ENCODE measurements around the gene RUNX1. TPM values are rescaled to one million over a fixed set of nuclear protein-coding genes. Genes with fewer than 3 reads are reported as not detected.

Gene RUNX1
- total RNA-seq, 1 donor from 2014 or later = 62.1 TPM

DNA sequence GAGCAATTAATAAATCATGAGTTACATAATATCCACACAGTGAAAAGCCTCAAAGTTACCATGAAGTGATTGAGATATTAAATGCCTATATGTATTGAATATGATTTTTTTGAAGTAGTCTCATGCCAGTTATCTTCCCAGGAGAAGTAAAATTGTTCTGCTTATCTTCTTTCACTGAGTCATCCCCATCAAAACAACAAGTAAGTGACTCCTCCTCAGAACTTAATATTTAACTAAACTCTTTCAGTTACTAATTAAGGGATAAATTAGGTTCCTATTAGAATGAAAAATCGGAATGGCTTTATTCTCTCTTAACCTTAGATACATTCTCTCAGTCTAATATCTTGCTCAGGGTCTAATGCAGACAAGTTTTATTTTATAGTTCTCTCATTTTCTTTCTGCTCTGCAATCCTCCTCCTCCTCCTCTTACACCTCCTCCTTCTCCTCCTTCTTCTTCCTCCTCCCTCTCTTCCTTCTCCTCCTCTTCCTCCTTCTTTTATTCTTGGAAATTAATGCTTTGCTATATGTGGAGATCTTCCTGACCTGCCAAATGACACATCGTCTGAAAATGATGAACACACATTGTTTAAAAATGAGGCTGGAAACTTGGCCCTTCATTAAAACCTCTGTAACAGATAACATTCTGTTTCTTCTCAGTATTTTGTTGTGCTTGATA is 110.9 kb downstream of the RUNX1 start:
- DNase-seq (ENCODE audit: extremely low spot score in 2 of 2) = no peak
- Histone ChIP-seq H3K36me3 (no peaks in the 10 kb centered on the region), H3K9me3 (no peaks in the 10 kb centered on the region), H3K4me1 (peaks cover 5% of the 10 kb centered on the region), H3K4me3 (no peak overlapping the region), H3K27ac (no peak overlapping the region), H3K27me3 (no peaks in the 10 kb centered on the region)
- TF ChIP-seq, protein P1, sequence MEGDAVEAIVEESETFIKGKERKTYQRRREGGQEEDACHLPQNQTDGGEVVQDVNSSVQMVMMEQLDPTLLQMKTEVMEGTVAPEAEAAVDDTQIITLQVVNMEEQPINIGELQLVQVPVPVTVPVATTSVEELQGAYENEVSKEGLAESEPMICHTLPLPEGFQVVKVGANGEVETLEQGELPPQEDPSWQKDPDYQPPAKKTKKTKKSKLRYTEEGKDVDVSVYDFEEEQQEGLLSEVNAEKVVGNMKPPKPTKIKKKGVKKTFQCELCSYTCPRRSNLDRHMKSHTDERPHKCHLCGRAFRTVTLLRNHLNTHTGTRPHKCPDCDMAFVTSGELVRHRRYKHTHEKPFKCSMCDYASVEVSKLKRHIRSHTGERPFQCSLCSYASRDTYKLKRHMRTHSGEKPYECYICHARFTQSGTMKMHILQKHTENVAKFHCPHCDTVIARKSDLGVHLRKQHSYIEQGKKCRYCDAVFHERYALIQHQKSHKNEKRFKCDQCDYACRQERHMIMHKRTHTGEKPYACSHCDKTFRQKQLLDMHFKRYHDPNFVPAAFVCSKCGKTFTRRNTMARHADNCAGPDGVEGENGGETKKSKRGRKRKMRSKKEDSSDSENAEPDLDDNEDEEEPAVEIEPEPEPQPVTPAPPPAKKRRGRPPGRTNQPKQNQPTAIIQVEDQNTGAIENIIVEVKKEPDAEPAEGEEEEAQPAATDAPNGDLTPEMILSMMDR (IDR thresholded peaks at IDR 0.05) = no peak
- no peak for TF ChIP-seq POLR2A (IDR thresholded peaks at IDR 0.05)
- intact Hi-C loops (cut with DNase I) = no loop called here

DNA sequence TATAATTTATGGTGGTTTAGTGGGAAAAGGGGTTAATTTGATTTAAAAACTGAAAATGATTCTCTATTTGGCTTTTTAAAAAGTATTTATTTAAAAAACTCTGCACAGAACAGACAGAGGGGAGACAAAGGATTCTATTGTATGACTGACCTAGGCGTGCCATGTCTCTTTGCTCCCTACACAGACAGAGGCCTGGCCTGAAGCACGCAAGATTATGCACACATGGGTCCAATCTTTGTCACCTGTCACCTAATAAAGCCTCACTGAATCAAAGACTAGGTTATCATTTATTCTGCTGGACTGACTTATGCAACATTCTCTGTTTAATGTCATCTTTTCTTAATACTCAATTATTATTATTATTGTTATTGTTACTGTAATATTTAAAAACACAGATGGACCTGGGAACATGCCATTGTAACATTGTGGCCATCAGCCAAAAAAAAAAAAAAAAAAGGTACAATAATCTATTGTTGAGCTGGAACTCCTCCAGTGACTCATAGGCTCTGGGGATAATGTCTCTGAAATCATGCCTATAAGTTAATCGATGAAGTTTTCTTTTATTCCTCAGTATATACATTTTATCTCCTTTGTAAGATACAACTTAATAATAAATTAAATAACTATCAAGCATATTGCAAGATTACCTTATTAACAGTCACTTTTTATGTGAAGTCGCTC is 112.1 kb downstream of the RUNX1 start:
- TF ChIP-seq POLR2AphosphoS5 (IDR thresholded peaks at IDR 0.05; ENCODE audit: insufficient read depth in 1 of 2, low read depth in 1 of 2) = no peak
- TF ChIP-seq POLR2A (IDR thresholded peaks at IDR 0.05) = no peak
- TF ChIP-seq, protein P1 (IDR thresholded peaks at IDR 0.05) = no peak
- intact Hi-C loops (cut with DNase I) = no loop called here
- Histone ChIP-seq H3K27me3 (no peaks in the 10 kb centered on the region), H3K36me3 (no peaks in the 10 kb centered on the region), H3K4me1 (peaks cover 5% of the 10 kb centered on the region), H3K4me3 (no peak overlapping the region), H3K27ac (no peak overlapping the region), H3K9me3 (no peaks in the 10 kb centered on the region)
- no peak for DNase-seq (ENCODE audit: extremely low spot score in 2 of 2)

DNA sequence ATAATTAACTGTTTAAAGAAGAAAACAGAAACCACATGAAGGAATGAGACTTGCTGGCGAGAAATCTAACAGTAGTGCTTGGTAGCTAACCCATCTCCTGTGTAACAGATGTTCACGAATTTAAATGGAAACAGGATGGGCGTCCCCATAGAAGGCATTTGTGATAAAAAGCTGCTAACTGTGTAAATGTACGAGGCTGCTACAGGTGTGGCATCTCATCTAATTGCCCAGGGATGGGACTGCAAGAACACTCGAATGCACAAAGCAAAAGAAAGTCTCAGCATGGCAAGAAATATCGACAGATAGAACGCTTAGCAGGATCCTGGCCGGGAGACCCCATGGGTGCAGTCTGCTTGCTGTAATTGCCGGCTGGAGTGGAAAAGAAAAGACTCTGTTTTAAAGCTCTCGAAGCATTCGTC is 112.7 kb downstream of the RUNX1 start:
- no peak for DNase-seq (ENCODE audit: extremely low spot score in 2 of 2)
- no peaks in the 10 kb centered on the region for H3K27me3 ChIP-seq
- TF ChIP-seq POLR2A (IDR thresholded peaks at IDR 0.05) (no peak), POLR2AphosphoS5 (IDR thresholded peaks at IDR 0.05; ENCODE audit: insufficient read depth in 1 of 2, low read depth in 1 of 2) (no peak)
- TF ChIP-seq, protein P1 (IDR thresholded peaks at IDR 0.05) = no peak
- H3K36me3 ChIP-seq = no peaks in the 10 kb centered on the region
- intact Hi-C loops (cut with DNase I) = no loop called here
- H3K4me1 ChIP-seq = peaks cover 5% of the 10 kb centered on the region
- no peaks in the 10 kb centered on the region for H3K9me3 ChIP-seq
- no peak overlapping the region for H3K27ac ChIP-seq
- no peak overlapping the region for H3K4me3 ChIP-seq

DNA sequence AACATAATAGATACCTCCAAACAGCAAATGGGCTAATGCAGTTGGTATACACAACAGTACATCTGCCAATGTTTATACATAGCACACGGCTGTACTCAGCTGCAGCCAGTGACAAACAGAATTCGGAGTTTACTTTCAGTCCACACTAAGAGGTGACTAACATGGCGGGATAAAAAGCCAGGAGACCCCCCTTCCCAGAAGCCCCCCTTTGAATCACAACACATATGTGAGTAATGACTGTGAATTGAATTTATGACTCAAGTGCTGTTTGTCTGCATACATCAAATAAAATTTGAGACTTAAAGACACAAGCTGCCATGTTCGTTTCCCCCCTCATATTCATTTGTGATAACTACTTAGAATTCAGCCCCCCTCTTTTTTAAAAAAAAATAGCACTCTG is 113.2 kb downstream of the RUNX1 start:
- Histone ChIP-seq H3K27me3 (no peaks in the 10 kb centered on the region), H3K27ac (no peak overlapping the region), H3K9me3 (no peaks in the 10 kb centered on the region), H3K4me3 (no peak overlapping the region), H3K36me3 (no peaks in the 10 kb centered on the region), H3K4me1 (peaks cover 5% of the 10 kb centered on the region)
- no peak for DNase-seq (ENCODE audit: extremely low spot score in 2 of 2)
- TF ChIP-seq POLR2AphosphoS5 (IDR thresholded peaks at IDR 0.05; ENCODE audit: insufficient read depth in 1 of 2, low read depth in 1 of 2) = no peak
- no peak for TF ChIP-seq POLR2A (IDR thresholded peaks at IDR 0.05)
- TF ChIP-seq, protein P1 (IDR thresholded peaks at IDR 0.05) = no peak
- intact Hi-C loops (cut with DNase I) = no loop called here

DNA sequence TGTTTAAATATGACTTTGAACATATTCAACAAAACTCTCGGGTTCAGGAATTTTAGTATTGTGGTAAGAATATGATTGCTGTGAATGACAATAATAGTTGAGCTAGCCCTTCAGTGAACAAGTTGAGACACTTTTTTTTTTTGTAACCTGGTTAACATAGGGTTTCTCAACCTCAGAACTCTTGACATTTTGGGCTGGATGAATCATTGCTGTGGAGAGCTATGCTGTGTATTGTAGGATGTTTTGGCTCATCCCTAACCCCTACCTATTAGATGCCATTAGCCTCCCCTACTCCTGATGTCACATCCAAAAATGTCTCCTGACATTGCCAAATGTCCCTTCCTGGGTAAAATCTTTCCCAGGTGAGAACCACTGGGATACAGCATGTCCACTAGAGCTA is 113.7 kb downstream of the RUNX1 start:
- H3K27me3 ChIP-seq = no peaks in the 10 kb centered on the region
- no peak for TF ChIP-seq POLR2A (IDR thresholded peaks at IDR 0.05)
- no peak for TF ChIP-seq POLR2AphosphoS5 (IDR thresholded peaks at IDR 0.05; ENCODE audit: insufficient read depth in 1 of 2, low read depth in 1 of 2)
- TF ChIP-seq, protein P1 (IDR thresholded peaks at IDR 0.05) = no peak
- peaks cover 5% of the 10 kb centered on the region for H3K4me1 ChIP-seq
- H3K36me3 ChIP-seq = no peaks in the 10 kb centered on the region
- intact Hi-C loops (cut with DNase I) = no loop called here
- no peak for DNase-seq (ENCODE audit: extremely low spot score in 2 of 2)
- H3K27ac ChIP-seq = no peak overlapping the region
- H3K9me3 ChIP-seq = no peaks in the 10 kb centered on the region
- H3K4me3 ChIP-seq = no peak overlapping the region

Data from vagina (tissue), 2 donors.